WTC11 (cell line): ENCODE results near the gene PLXNC1. TPM values are rescaled to one million over a fixed set of nuclear protein-coding genes. Genes with fewer than 3 reads are reported as not detected.

ENCODE experiments used
- ATAC-seq: fragments of 200-7000 bp; cut with Tn5 transposase; 2 replicates; pipeline ENCODE4 v1.10.0; 2021; ENCODE audit warnings: mild to moderate bottlenecking, moderate library complexity
- CTCF ChIA-PET: fragments of 300-600 bp; sonication (Branson Sonifier 250); formaldehyde crosslinking; loops from one replicate; lab custom pipeline; 2021; ENCODE audit warnings: antibody characterized with exemption; lab: Charles Lee
- POLR2A ChIA-PET: fragments of 350-600 bp; sonication (Branson Sonifier 250); formaldehyde crosslinking; loops from one replicate; lab custom pipeline; 2021; ENCODE audit warnings: antibody characterized with exemption; lab: Charles Lee
- DNase-seq: peaks from one replicate; pipeline ENCODE4 v3.0.0; 2021; ENCODE audit warnings: low spot score
- H3K27ac Mint-ChIP-seq: 2 replicates; pipeline ENCODE4 v1.8.0; 2021; ENCODE audit warnings: mixed read lengths
- H3K27me3 Mint-ChIP-seq: 2 replicates; pipeline ENCODE4 v1.8.0; 2021; ENCODE audit warnings: low read depth, mild to moderate bottlenecking, moderate library complexity, mixed read lengths
- H3K36me3 Mint-ChIP-seq: 2 replicates; pipeline ENCODE4 v1.8.0; 2021; ENCODE audit warnings: mixed read lengths
- H3K4me1 Mint-ChIP-seq: 2 replicates; pipeline ENCODE4 v1.8.0; 2022; ENCODE audit warnings: mixed read lengths
- H3K4me3 Mint-ChIP-seq: 2 replicates; pipeline ENCODE4 v1.8.0; 2021; ENCODE audit warnings: mild to moderate bottlenecking, moderate library complexity, mixed read lengths
- H3K9me3 Mint-ChIP-seq: 2 replicates; pipeline ENCODE4 v1.8.0; 2021; ENCODE audit warnings: mixed read lengths
- FOXK1 ChIP-seq: sonication (generic); formaldehyde crosslinking; IDR thresholded peaks from 2 replicates; pipeline ENCODE4 v1.8.0; 2022; ENCODE audit warnings: mild to moderate bottlenecking, moderate library complexity, missing genetic modification reagents
- GTF2I ChIP-seq: fragments of 250-450 bp; sonication (Bioruptor Pico); conservative IDR thresholded peaks from 2 replicates; pipeline ENCODE4 v1.4.0; 2021; ENCODE audit warnings: mild to moderate bottlenecking
- JUN ChIP-seq: sonication (generic); formaldehyde crosslinking; IDR thresholded peaks from 2 replicates; pipeline ENCODE4 v1.8.0; 2023; ENCODE audit warnings: mild to moderate bottlenecking, missing genetic modification reagents
- NFATC4 ChIP-seq: fragments of 250-450 bp; sonication (Bioruptor Pico); IDR thresholded peaks from 2 replicates; pipeline ENCODE4 v1.9.0; 2021; ENCODE audit warnings: mild to moderate bottlenecking
- RELA ChIP-seq: sonication (generic); formaldehyde crosslinking; IDR thresholded peaks from 2 replicates; pipeline ENCODE4 v1.8.1; 2022; ENCODE audit warnings: missing genetic modification reagents, mild to moderate bottlenecking, borderline replicate concordance
- TEAD4 ChIP-seq: sonication (generic); formaldehyde crosslinking; IDR thresholded peaks from 2 replicates; pipeline ENCODE4 v1.8.0; 2022; ENCODE audit warnings: mild to moderate bottlenecking, missing genetic modification reagents
- ZNF232 ChIP-seq: sonication (generic); formaldehyde crosslinking; IDR thresholded peaks from 2 replicates; pipeline ENCODE4 v1.8.0; 2022; ENCODE audit warnings: mild to moderate bottlenecking, missing genetic modification reagents
- total RNA-seq: library from RNA; stranded (reverse); gene quantifications from 3 replicates; pipeline ENCODE4 v1.2.3, GENCODE V29; 2021
- TF ChIP-seq, protein P1 (sequence below): sonication (generic); formaldehyde crosslinking; conservative IDR thresholded peaks from 2 replicates; pipeline ENCODE4 v1.8.1; 2023; ENCODE audit warnings: mild to moderate bottlenecking, low read depth, missing genetic modification reagents, moderate library complexity
- TF ChIP-seq, protein P2 (sequence below): sonication (generic); formaldehyde crosslinking; IDR thresholded peaks from 2 replicates; pipeline ENCODE4 v1.8.0; 2023; ENCODE audit warnings: missing genetic modification reagents
- TF ChIP-seq, protein P3 (sequence below): sonication (generic); formaldehyde crosslinking; conservative IDR thresholded peaks from 2 replicates; pipeline ENCODE4 v1.8.1; 2022; ENCODE audit warnings: mild to moderate bottlenecking, missing genetic modification reagents
- TF ChIP-seq, protein P4 (sequence below): sonication (generic); formaldehyde crosslinking; IDR thresholded peaks from 2 replicates; pipeline ENCODE4 v1.8.1; 2023; ENCODE audit warnings: mild to moderate bottlenecking, missing genetic modification reagents, borderline replicate concordance
- TF ChIP-seq, protein P5 (sequence below): fragments of 200-600 bp; IDR thresholded peaks from 2 replicates; pipeline ENCODE4 v1.8.0; 2022; ENCODE audit warnings: antibody characterized with exemption
- TF ChIP-seq, protein P6 (sequence below): sonication (generic); formaldehyde crosslinking; IDR thresholded peaks from 2 replicates; pipeline ENCODE4 v1.8.1; 2023; ENCODE audit warnings: mild to moderate bottlenecking, moderate library complexity, missing genetic modification reagents
- TF ChIP-seq, protein P7 (sequence below): sonication (generic); formaldehyde crosslinking; IDR thresholded peaks from 2 replicates; pipeline ENCODE4 v1.8.0; 2022; ENCODE audit warnings: mild to moderate bottlenecking, missing genetic modification reagents
- TF ChIP-seq, protein P8 (sequence below): sonication (generic); formaldehyde crosslinking; IDR thresholded peaks from 2 replicates; pipeline ENCODE4 v1.8.1; 2022; ENCODE audit warnings: mild to moderate bottlenecking, moderate library complexity, missing genetic modification reagents
- TF ChIP-seq, protein P9 (sequence below): sonication (generic); formaldehyde crosslinking; IDR thresholded peaks from 2 replicates; pipeline ENCODE4 v1.8.0; 2022; ENCODE audit warnings: missing genetic modification reagents

The PLXNC1 gene
- total RNA-seq, 1 experiment from 2014 or later, result 3.1 TPM

DNA sequence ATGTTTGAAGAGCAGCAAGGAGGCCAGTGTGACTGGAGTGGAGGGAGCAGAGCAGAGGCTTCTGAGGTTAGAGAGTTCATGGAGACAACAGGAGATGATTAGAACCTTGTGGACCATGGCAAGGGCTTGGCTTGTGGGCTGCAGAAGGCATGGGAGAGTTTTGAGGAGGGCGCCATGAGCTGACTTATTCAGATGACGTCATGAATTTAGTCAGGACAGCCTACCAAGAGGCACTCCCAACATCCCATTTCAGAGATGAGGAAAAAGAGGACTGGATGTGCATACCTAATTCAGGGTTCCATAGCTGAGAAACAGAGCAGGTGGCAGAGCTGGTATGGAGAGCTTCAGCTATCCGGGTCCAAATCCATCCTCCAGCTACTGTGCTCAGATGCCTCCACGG is 101.8 kb downstream of the PLXNC1 start:
- no peak overlapping the region for H3K27ac Mint-ChIP-seq
- no peaks in the 10 kb centered on the region for H3K27me3 Mint-ChIP-seq
- POLR2A ChIA-PET, result no interaction called here
- TF ChIP-seq, protein P1, sequence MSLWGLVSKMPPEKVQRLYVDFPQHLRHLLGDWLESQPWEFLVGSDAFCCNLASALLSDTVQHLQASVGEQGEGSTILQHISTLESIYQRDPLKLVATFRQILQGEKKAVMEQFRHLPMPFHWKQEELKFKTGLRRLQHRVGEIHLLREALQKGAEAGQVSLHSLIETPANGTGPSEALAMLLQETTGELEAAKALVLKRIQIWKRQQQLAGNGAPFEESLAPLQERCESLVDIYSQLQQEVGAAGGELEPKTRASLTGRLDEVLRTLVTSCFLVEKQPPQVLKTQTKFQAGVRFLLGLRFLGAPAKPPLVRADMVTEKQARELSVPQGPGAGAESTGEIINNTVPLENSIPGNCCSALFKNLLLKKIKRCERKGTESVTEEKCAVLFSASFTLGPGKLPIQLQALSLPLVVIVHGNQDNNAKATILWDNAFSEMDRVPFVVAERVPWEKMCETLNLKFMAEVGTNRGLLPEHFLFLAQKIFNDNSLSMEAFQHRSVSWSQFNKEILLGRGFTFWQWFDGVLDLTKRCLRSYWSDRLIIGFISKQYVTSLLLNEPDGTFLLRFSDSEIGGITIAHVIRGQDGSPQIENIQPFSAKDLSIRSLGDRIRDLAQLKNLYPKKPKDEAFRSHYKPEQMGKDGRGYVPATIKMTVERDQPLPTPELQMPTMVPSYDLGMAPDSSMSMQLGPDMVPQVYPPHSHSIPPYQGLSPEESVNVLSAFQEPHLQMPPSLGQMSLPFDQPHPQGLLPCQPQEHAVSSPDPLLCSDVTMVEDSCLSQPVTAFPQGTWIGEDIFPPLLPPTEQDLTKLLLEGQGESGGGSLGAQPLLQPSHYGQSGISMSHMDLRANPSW (CRISPR knock-in tag), result no peak
- TF ChIP-seq, protein P2, sequence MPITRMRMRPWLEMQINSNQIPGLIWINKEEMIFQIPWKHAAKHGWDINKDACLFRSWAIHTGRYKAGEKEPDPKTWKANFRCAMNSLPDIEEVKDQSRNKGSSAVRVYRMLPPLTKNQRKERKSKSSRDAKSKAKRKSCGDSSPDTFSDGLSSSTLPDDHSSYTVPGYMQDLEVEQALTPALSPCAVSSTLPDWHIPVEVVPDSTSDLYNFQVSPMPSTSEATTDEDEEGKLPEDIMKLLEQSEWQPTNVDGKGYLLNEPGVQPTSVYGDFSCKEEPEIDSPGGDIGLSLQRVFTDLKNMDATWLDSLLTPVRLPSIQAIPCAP (CRISPR knock-in tag), result no peak
- TF ChIP-seq, protein P3, sequence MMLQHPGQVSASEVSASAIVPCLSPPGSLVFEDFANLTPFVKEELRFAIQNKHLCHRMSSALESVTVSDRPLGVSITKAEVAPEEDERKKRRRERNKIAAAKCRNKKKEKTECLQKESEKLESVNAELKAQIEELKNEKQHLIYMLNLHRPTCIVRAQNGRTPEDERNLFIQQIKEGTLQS (CRISPR knock-in tag), result no peak
- TF ChIP-seq GTF2I, result no peak
- TF ChIP-seq JUN (CRISPR knock-in tag), result no peak
- TF ChIP-seq, protein P4, sequence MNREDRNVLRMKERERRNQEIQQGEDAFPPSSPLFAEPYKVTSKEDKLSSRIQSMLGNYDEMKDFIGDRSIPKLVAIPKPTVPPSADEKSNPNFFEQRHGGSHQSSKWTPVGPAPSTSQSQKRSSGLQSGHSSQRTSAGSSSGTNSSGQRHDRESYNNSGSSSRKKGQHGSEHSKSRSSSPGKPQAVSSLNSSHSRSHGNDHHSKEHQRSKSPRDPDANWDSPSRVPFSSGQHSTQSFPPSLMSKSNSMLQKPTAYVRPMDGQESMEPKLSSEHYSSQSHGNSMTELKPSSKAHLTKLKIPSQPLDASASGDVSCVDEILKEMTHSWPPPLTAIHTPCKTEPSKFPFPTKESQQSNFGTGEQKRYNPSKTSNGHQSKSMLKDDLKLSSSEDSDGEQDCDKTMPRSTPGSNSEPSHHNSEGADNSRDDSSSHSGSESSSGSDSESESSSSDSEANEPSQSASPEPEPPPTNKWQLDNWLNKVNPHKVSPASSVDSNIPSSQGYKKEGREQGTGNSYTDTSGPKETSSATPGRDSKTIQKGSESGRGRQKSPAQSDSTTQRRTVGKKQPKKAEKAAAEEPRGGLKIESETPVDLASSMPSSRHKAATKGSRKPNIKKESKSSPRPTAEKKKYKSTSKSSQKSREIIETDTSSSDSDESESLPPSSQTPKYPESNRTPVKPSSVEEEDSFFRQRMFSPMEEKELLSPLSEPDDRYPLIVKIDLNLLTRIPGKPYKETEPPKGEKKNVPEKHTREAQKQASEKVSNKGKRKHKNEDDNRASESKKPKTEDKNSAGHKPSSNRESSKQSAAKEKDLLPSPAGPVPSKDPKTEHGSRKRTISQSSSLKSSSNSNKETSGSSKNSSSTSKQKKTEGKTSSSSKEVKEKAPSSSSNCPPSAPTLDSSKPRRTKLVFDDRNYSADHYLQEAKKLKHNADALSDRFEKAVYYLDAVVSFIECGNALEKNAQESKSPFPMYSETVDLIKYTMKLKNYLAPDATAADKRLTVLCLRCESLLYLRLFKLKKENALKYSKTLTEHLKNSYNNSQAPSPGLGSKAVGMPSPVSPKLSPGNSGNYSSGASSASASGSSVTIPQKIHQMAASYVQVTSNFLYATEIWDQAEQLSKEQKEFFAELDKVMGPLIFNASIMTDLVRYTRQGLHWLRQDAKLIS (CRISPR knock-in tag), result no peak
- TF ChIP-seq, protein P5, sequence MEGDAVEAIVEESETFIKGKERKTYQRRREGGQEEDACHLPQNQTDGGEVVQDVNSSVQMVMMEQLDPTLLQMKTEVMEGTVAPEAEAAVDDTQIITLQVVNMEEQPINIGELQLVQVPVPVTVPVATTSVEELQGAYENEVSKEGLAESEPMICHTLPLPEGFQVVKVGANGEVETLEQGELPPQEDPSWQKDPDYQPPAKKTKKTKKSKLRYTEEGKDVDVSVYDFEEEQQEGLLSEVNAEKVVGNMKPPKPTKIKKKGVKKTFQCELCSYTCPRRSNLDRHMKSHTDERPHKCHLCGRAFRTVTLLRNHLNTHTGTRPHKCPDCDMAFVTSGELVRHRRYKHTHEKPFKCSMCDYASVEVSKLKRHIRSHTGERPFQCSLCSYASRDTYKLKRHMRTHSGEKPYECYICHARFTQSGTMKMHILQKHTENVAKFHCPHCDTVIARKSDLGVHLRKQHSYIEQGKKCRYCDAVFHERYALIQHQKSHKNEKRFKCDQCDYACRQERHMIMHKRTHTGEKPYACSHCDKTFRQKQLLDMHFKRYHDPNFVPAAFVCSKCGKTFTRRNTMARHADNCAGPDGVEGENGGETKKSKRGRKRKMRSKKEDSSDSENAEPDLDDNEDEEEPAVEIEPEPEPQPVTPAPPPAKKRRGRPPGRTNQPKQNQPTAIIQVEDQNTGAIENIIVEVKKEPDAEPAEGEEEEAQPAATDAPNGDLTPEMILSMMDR, result no peak
- TF ChIP-seq NFATC4, result no peak
- TF ChIP-seq FOXK1 (CRISPR knock-in tag), result no peak
- TF ChIP-seq RELA (CRISPR knock-in tag), result no peak
- no peak for TF ChIP-seq TEAD4 (CRISPR knock-in tag)
- TF ChIP-seq, protein P6, sequence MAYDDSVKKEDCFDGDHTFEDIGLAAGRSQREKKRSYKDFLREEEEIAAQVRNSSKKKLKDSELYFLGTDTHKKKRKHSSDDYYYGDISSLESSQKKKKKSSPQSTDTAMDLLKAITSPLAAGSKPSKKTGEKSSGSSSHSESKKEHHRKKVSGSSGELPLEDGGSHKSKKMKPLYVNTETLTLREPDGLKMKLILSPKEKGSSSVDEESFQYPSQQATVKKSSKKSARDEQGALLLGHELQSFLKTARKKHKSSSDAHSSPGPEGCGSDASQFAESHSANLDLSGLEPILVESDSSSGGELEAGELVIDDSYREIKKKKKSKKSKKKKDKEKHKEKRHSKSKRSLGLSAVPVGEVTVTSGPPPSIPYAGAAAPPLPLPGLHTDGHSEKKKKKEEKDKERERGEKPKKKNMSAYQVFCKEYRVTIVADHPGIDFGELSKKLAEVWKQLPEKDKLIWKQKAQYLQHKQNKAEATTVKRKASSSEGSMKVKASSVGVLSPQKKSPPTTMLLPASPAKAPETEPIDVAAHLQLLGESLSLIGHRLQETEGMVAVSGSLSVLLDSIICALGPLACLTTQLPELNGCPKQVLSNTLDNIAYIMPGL (CRISPR knock-in tag), result no peak
- TF ChIP-seq, protein P7, sequence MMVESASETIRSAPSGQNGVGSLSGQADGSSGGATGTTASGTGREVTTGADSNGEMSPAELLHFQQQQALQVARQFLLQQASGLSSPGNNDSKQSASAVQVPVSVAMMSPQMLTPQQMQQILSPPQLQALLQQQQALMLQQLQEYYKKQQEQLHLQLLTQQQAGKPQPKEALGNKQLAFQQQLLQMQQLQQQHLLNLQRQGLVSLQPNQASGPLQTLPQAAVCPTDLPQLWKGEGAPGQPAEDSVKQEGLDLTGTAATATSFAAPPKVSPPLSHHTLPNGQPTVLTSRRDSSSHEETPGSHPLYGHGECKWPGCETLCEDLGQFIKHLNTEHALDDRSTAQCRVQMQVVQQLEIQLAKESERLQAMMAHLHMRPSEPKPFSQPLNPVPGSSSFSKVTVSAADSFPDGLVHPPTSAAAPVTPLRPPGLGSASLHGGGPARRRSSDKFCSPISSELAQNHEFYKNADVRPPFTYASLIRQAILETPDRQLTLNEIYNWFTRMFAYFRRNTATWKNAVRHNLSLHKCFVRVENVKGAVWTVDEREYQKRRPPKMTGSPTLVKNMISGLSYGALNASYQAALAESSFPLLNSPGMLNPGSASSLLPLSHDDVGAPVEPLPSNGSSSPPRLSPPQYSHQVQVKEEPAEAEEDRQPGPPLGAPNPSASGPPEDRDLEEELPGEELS (CRISPR knock-in tag), result no peak
- TF ChIP-seq, protein P8, sequence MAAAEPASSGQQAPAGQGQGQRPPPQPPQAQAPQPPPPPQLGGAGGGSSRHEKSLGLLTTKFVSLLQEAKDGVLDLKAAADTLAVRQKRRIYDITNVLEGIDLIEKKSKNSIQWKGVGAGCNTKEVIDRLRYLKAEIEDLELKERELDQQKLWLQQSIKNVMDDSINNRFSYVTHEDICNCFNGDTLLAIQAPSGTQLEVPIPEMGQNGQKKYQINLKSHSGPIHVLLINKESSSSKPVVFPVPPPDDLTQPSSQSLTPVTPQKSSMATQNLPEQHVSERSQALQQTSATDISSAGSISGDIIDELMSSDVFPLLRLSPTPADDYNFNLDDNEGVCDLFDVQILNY, result no peak
- TF ChIP-seq, protein P9, sequence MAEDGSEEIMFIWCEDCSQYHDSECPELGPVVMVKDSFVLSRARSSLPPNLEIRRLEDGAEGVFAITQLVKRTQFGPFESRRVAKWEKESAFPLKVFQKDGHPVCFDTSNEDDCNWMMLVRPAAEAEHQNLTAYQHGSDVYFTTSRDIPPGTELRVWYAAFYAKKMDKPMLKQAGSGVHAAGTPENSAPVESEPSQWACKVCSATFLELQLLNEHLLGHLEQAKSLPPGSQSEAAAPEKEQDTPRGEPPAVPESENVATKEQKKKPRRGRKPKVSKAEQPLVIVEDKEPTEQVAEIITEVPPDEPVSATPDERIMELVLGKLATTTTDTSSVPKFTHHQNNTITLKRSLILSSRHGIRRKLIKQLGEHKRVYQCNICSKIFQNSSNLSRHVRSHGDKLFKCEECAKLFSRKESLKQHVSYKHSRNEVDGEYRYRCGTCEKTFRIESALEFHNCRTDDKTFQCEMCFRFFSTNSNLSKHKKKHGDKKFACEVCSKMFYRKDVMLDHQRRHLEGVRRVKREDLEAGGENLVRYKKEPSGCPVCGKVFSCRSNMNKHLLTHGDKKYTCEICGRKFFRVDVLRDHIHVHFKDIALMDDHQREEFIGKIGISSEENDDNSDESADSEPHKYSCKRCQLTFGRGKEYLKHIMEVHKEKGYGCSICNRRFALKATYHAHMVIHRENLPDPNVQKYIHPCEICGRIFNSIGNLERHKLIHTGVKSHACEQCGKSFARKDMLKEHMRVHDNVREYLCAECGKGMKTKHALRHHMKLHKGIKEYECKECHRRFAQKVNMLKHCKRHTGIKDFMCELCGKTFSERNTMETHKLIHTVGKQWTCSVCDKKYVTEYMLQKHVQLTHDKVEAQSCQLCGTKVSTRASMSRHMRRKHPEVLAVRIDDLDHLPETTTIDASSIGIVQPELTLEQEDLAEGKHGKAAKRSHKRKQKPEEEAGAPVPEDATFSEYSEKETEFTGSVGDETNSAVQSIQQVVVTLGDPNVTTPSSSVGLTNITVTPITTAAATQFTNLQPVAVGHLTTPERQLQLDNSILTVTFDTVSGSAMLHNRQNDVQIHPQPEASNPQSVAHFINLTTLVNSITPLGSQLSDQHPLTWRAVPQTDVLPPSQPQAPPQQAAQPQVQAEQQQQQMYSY (CRISPR knock-in tag), result no peak
- TF ChIP-seq ZNF232, result no peak
- no peaks in the 10 kb centered on the region for H3K36me3 Mint-ChIP-seq
- no peak for ATAC-seq
- DNase-seq, result no peak
- no peak overlapping the region for H3K4me3 Mint-ChIP-seq
- CTCF ChIA-PET, result no interaction called here
- H3K4me1 Mint-ChIP-seq, result peaks cover 28% of the 10 kb centered on the region
- H3K9me3 Mint-ChIP-seq, result no peaks in the 10 kb centered on the region
